GM12891 (cell line): ENCODE results near the gene SMYD3.

ENCODE experiments used
- PAX5 ChIP-seq: IDR thresholded peaks from 2 replicates; pipeline ENCODE4 v1.6.1; 2011; ENCODE audit warnings: low read length, moderate library complexity, mild to moderate bottlenecking; ENCODE audit not compliant: insufficient read depth, severe bottlenecking
- POLR2AphosphoS5 ChIP-seq: IDR thresholded peaks from 2 replicates; pipeline ENCODE4 v1.6.1; 2011; ENCODE audit warnings: low read depth, low read length, control low read depth

DNA sequence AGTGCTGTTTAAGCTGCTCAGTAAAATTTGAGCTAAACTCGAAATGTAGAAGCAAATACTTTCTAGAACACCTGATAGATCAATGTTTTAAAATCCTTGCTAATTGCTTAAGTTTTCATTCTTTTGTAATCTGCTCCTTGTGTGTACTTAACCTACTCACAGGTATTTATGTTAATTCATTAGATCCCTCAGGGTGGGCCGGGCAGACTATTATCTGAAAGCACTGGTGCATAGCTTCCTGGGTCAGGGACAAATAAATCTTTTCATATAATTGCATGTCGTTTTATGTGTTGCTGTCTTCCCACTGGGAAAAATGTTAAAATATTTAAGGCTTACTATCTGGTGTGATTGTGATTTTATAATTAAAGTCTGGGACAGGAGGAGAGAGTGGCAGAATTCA lies 440.5 kb downstream of the SMYD3 start:
- no peak for TF ChIP-seq POLR2AphosphoS5
- TF ChIP-seq PAX5: no peak
